GM10266 (cell line): ENCODE measurements around the gene LPIN2.
"Not testable (repeated sequence)": the region's sequence is repeated elsewhere in the genome, so short reads cannot be mapped to it uniquely, and the experiment has no call there.

ENCODE experiments used
- DNase-seq: peaks from one replicate; pipeline ENCODE4 v3.0.0; 2012; ENCODE audit errors: extremely low spot score
- CTCF ChIP-seq: IDR thresholded peaks from 2 replicates; pipeline ENCODE4 v1.5.1; 2012; ENCODE audit warnings: mild to moderate bottlenecking, low read depth; ENCODE audit not compliant: control insufficient read depth, insufficient read depth; ENCODE audit errors: missing control alignments

LPIN2 gene

GRCh38 chr18:3032721-3033120 is 19.8 kb upstream of the LPIN2 start:
- no peak for DNase-seq
- no peak for TF ChIP-seq CTCF

- DNase-seq = no peak
- TF ChIP-seq CTCF = no peak
These were observed 16.4 kb upstream of the LPIN2 start for GRCh38 chr18:3029215-3029952.

GRCh38 chr18:3028115-3028514 is 15.2 kb upstream of the LPIN2 start:
- not testable (repeated sequence) for DNase-seq

- TF ChIP-seq CTCF = no peak
- DNase-seq = no peak
These were observed 14.5 kb upstream of the LPIN2 start for GRCh38 chr18:3027370-3027891.

GRCh38 chr18:3025544-3025943 is 12.6 kb upstream of the LPIN2 start:
- TF ChIP-seq CTCF = no peak
- DNase-seq = no peak

- not testable (repeated sequence) for DNase-seq
These were observed 10.7 kb upstream of the LPIN2 start for GRCh38 chr18:3023603-3024002.

- TF ChIP-seq CTCF = no peak
- no peak for DNase-seq
These were observed 3.8 kb upstream of the LPIN2 start for GRCh38 chr18:3016585-3017297.

GRCh38 chr18:3015851-3016250 is 2.9 kb upstream of the LPIN2 start:
- no peak for TF ChIP-seq CTCF
- no peak for DNase-seq
